Retinal pigment epithelial cell (primary cell): ENCODE data around the gene TOP2A.

ENCODE experiments used
- DNase-seq: peaks from one replicate; pipeline ENCODE4 v3.0.0-alpha.2; 2010; ENCODE audit warnings: low read depth
- H3K4me3 ChIP-seq: 2 replicates; pipeline ENCODE4 v1.5.1; 2011; ENCODE audit warnings: mild to moderate bottlenecking, low read length, control low read depth, moderate library complexity
- TF ChIP-seq, protein P1 (sequence below): conservative IDR thresholded peaks from 2 replicates; pipeline ENCODE4 v1.5.1; 2011; ENCODE audit warnings: low read depth, low read length, control low read depth, inconsistent platforms

The TOP2A gene

GRCh38 chr17:40433551-40434415 is 16.1 kb upstream of the TOP2A start:
- no peak overlapping the region for H3K4me3 ChIP-seq
- no peak for DNase-seq
- TF ChIP-seq, protein P1, sequence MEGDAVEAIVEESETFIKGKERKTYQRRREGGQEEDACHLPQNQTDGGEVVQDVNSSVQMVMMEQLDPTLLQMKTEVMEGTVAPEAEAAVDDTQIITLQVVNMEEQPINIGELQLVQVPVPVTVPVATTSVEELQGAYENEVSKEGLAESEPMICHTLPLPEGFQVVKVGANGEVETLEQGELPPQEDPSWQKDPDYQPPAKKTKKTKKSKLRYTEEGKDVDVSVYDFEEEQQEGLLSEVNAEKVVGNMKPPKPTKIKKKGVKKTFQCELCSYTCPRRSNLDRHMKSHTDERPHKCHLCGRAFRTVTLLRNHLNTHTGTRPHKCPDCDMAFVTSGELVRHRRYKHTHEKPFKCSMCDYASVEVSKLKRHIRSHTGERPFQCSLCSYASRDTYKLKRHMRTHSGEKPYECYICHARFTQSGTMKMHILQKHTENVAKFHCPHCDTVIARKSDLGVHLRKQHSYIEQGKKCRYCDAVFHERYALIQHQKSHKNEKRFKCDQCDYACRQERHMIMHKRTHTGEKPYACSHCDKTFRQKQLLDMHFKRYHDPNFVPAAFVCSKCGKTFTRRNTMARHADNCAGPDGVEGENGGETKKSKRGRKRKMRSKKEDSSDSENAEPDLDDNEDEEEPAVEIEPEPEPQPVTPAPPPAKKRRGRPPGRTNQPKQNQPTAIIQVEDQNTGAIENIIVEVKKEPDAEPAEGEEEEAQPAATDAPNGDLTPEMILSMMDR: peak; percentile 61

DNA sequence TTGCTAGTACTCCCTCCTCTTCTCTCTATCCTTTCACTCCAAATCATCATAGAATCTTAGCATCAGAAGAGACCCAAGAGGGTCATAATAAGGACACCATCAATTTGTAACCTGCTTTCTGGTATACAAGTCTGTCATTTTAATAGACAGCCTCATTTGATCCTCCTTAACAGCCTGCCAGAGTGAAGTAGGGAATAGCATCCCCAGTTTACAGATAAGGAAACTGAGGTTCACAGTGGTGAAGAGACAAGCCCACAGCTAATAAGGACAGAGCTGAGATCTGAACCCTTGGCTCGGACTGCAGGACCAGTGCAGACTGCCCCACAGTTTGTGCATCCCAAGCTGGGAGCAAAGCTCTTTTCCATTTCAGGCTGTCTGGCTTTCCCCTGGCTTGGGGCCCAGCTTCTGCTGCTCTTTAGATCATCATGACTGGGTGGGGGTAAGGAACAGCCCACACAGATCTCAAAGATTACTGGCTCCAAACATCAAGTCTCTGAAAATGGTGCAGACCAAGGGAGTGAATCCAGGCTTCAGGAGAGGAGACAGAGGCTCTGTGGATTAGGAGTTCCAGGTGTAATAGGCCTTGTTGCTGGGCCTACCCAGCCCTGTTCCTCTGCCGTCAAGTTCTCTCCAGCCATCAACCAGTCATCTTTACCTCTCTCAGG is 15.3 kb upstream of the TOP2A start:
- DNase-seq: no peak

GRCh38 chr17:40431231-40431602 is 13.5 kb upstream of the TOP2A start:
- TF ChIP-seq, protein P1: no peak
- DNase-seq: no peak
- H3K4me3 ChIP-seq: no peak overlapping the region

More for the DNA sequence above, 15.3 kb upstream of the TOP2A start:
- no peak overlapping the region for H3K4me3 ChIP-seq
- TF ChIP-seq, protein P1: no peak

- H3K4me3 ChIP-seq: no peak overlapping the region
- TF ChIP-seq, protein P1: no peak
- DNase-seq: no peak
Observed at GRCh38 chr17:40430272-40431230, 12.9 kb upstream of the TOP2A start.

DNA sequence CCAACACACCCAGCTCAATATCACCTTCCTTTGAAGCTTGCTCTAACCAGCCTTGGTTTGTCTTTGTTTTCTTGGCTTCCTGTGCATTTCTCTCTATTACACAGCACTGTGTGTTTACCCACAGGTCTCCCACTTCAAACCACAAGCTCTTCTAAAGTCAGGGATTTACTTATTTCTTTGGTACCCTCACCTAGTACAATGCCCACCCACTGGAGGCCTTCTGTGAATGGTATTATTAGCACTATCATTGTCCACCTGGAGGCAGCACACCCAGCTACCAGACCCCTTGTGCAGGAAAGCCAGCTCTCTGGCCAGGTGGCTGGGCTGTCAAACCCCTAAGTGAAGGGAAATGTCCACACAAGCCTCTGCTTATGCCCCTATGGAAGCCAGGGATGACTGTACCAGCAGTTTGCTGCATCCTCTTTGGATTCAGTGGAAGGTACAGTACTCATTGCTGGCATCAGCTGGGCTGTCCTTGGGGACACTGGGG is 9.4 kb upstream of the TOP2A start:
- DNase-seq: no peak
- H3K4me3 ChIP-seq: no peak overlapping the region
- TF ChIP-seq, protein P1: no peak

- no peak for DNase-seq
- TF ChIP-seq, protein P1: no peak
- H3K4me3 ChIP-seq: no peak overlapping the region
Observed at GRCh38 chr17:40425741-40426140, 8.0 kb upstream of the TOP2A start.
